Right renal cortex interstitium (tissue), 3 donors: ENCODE measurements around the gene CDKAL1. TPM values are rescaled to one million over a fixed set of nuclear protein-coding genes. Genes with fewer than 3 reads are reported as not detected.

Experiments used
- DNase-seq, 3 donors: peaks; one replicate each; pipeline ENCODE4 v3.0.0-alpha.2; 2013; ENCODE audit warnings: low read depth in 3 of 3, low spot score in 2 of 3
- polyA plus RNA-seq, 3 donors: library from polyadenylated mRNA; unstranded; fragments of 120-200 nt; gene quantifications; one replicate each; pipeline ENCODE4 v1.2.1, GENCODE V29; 2013; ENCODE audit not compliant: insufficient read length in 3 of 3

Gene CDKAL1
- polyA plus RNA-seq, 3 donors = 18.4 to 19.6 (median 19.6) TPM

DNA sequence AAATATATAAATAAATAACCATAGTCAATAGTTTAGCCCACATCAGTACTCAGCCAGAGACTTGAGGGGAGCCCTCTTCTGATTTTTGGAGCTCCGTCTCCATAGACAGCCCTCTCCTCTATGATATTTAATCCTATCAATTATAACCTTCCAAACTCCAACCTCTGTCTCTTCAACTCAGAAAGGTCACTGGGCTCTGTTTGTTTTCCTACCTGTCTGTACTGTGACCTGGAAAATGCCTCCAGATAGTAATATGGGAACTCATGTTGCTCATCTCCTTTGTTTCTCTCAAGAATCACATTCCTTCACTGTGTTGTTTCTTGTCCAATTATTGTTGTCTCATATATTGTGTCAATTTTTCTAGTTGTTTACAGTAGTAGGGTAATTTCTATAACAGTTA, 409.7 kb downstream of the CDKAL1 start:
- no peak for DNase-seq

DNA sequence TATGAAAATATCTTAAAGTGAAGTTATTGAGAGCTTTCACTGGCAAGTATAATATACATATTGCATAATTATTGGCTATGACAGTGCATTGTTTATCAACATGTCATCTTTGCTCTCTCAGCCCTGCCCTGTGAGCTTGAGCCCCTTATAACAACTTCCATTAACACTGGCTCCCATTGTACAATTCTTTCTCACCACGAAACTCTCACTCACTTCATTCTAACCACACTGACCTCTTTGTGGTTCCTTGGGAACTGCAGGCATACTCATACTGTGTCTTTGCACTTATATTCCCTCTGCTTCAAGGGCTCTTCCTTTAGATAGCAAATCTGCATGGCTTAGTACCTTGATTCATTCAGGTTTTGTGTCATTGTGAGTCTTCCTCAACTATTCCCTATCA, 411.8 kb downstream of the CDKAL1 start:
- no peak for DNase-seq

DNA sequence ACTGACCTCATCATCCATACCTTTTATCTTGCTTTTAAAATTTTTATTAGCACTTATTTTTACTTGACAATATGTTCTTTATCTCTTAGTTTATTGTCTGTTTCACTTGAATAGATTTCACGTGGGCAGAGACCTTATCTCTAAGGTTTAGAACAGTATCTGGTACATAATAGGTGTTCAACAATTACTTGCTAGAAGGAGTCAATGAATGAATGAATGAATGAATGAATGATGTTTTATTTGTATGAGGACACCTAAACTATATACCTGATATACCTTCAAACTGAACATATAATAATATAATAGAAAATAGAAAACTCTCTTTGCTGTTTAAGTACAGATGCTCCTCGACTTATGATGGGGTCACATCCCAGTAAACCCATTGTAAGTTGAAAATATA, 412.6 kb downstream of the CDKAL1 start:
- DNase-seq = no peak

DNA sequence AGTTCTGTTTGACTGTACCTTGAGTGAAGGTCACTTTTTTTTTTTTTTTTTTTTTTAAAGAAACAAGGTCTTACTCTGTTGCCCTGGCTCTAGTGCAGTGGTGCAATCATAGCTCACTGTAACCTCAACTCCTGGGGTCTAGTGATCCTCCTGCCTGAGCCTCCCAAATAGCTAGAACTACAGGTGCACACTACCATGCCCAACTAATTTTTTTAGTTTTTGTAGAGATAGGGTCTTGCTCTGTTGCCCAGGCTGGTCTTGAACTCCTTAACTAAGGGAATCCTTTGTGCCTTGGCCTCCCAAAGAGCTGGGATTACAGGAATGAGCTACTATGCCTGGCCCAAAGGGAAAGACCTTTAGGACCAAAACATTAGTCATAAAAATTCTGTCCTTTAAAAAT, 413.7 kb downstream of the CDKAL1 start:
- DNase-seq = no peak

DNA sequence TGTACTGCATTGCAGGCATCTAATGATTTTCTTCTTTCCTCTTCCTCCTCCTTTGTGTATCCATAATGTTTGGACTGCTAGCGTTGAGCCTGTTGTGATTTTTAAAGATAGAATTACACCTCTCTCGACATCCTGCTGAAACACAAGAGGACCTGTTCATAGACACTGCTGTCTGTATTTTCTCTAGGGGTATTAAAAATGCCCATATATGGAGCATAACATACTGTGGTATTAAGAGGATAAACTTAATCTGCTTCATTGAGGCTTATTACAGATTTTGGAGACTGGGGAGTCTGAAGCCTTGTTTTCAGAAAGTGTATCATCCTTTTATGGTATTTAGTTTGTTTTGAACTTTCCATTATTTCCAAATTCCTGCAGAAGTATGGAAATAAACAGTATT, 414.3 kb downstream of the CDKAL1 start:
- DNase-seq = no peak

DNA sequence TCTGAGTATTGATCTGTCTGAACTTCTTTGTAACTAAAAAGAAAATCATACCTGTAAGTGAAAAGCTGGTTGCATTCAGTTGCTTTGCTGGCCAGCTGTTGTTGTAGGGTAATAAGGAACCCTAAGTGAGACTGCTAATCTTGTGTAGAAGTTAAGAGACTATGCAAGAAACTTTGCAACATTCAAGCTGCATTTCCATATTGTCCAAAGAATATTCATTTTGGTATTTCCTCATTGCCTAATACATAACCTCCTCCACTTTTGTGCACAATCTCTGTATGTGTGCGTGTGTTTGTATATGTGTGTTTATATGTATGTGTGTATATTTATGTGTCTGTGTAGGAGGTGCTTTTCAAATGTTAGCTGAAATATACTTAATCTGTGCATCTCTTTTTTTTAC, 414.9 kb downstream of the CDKAL1 start:
- DNase-seq = no peak

DNA sequence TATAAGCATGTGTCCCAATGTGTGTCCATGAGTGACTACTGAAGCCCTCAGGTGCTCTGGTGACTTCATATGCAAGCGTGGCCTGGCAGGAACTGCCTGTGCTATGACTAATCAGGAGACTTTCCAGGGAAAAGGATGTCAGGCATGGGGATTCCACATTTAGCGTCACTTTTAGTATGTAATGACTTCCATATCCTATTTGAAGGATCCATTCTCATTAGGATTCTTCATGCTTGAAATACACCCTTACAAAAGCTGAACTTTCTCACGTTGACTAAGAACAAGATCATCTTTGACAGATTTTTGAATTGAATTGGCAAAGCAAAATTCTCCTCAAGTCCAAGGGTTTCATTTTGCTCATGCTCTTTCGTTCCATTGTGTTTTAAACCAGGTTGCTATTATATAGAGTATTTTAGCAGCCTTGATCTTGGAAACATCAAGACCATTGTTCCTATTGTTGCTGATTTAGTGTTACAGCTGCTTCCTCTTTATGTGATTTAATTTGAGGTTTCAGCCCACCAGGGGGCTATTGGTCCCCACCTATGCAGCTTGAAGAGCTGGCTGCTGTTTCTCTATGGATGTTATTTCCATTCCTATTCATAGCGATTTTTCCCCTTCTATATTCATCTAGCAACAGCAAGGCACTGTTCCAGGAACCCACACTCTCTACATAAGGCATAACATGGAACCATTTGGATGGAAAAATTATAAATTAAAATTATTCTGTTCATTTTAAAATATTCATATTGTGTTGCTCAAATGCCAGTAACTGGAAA, 418.6 kb downstream of the CDKAL1 start:
- DNase-seq = no peak

DNA sequence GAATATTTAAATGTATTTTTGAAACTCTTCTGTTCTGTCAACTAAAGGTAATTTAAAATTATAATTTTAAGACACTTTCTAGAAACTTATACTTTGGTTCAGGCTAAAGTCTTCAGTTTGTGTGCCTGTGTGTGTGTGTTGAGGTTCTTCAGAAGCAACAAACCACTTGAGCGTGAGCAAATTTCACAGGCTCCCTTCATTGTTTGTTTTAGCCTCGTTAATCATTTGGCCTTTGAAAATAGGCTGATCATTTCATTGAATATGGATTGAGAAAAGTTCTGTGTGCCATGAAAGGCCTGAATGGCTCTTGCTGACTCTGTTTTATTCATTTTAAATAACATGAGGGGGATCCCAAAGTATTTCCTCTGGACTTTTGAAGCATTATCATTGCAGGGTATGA, 420.1 kb downstream of the CDKAL1 start:
- DNase-seq = no peak

DNA sequence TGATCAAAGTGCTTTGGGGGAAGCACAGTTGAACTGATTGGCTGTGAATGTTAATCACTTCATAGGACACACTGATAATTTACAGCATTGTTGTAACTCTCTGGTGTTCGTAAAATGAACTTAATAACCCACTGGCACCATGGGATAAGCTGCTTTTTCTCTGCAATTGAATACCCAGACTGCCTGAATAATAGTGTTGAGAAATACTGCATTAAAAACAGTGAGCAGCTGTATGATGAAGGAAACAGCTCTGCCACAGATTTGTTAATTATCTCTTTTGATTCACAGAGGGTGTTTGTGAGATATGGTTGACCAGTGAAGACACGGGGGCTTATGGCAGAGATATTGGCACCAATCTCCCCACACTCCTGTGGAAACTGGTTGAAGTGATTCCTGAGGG, 420.9 kb downstream of the CDKAL1 start:
- DNase-seq = no peak

DNA sequence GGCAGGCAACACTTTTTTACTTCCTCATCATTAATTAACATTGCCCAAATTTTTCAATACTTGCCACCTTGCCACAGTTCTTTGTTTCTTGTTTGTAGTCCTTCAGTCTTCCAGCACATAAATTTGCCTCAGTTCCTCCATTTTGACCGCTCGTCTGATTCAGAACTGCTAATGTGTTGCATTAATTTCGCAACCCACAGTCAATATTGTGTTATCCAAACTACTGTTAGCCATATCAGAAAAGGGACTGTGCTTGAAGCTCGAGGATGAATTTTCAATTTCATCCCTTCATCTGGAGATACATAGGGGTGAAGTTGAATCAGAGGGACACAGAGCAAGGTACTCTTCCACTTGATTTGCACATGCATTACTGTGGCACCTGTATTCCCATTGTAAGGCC, 421.5 kb downstream of the CDKAL1 start:
- no peak for DNase-seq

DNA sequence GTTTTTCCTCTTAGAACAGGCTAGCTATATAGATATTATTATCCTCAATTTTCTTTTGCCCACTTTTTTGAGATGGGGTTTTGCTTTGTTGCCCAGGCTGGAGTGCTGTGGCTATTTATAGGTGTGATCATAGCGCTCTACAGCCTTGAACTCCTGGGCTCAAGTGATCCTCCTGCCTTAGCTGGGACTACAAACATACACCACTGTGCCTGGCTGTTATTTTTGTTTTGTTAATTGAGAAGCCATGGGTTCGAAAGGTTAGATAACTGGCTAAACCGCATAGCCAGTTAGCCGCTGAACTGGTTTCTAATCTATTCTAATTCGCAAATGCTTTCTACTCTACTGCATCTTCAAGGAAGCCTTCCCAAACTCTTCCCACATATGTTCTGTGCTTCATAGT, 425.8 kb downstream of the CDKAL1 start:
- DNase-seq = no peak

DNA sequence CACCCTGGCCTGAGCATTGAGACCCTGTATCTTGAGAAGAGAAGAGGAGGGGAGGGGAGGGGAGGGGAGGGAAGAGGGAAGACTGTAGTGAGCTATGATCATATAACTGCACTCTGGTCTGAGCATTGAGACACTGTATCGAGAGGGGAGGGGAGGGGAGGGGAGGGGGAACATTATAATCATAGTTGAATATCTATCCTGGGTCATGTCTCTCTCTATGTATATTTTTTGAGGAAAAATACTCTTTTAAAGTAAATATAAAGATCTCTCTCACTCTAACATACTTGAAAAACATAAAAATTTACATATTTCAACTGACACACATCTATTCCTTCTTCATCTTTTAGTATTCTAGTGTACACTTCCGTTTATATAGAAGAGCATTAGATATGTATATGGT, 431.0 kb downstream of the CDKAL1 start:
- no peak for DNase-seq

DNA sequence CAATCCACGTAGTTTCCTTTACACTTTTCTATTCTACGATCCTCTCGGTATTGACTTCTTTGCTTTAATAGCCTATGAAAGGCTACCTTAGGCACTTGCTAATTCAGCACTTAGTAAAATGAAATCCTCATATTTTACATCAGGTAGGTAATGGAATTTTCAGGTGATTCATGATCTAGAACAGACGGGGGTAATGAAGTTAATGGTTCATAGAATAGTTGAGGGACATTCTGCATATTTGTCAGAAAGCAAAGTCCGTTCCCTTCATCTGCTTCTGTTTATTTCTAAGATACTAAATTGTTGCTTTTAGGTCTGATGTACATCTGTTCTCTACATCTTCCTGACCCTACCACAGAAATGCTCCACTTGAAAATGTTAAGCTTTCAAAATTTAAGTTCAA, 431.7 kb downstream of the CDKAL1 start:
- no peak for DNase-seq

DNA sequence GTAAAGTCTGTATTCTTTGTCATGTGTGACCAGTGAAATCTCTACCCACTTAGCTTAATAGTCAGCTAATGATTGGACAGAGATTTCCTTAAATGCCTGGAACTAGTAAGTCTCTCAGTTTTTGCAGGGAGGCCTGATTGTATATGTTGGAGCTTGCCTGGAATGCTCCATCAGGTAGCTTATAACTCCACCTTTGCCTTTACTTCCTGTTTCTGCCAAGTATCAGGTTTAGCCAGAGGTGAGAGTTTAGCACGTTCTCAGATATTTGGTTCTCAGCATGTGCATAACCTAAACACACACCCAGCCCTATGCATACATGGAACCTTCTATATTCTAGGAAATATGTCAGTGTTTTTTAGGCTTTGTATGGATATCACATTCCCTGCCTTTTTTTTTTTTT, 435.3 kb downstream of the CDKAL1 start:
- DNase-seq = no peak

DNA sequence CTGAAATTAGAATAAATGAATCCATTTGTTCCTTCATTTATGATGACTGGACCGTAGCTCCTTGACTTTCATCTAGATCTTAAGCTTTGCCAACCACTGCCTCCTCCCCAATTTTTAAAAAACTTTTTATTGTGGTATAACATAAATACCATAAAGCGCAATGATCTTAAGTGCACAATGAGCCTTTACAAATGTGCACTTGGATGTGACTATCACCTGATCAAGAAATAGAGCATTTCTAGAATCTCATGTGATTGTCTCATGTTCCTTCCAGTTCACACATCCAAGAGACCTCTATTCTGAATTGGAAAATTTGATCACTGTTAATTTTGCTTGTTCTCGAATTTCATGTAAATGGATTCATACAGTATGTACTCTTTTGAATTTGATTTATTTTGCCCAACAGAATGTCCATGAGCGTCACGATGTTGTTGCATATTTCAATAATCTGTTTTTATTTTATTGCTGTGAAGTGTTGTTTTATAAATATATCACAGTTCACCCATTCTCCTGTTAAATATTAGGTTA, 442.2 kb downstream of the CDKAL1 start:
- no peak for DNase-seq

DNA sequence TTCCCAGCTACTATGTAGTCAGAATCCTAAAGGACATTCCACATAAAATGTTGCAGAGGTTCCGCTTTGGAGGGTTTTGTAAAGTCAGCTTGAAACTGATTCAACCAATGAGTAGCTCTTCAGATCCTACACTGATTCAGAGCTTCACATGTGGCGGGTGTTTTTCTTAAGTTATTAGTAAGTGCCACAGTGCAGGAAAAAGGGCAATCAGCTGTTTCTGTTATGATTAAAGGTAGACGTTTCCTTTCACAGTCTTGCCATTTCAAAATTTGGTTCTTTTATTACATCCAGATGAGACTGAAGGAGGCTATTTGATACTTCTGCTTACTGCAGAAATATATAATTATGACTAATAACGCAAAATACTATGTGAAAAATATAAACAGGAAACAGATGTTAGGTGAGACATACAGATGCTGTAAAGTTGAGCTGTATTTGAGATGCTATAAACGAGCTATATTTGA, 443.9 kb downstream of the CDKAL1 start:
- DNase-seq = no peak

DNA sequence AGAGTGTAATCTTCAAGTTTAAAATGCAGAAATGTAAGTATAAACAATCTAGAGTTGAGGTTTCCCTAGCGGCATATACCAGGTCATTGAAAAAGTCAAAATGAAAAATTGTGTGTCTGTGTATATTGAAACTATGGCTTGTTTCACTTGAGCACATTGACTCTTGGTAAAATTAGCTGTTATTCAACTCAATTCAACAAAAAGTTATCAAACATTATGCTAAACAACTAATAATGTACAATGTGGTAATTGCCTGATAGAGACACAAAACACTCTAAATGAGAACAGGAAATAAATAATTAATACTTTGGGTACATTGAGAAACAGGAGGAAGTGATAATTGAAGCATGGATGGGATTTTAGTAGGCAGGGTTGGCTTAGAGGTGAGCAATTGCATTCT, 444.8 kb downstream of the CDKAL1 start:
- no peak for DNase-seq

DNA sequence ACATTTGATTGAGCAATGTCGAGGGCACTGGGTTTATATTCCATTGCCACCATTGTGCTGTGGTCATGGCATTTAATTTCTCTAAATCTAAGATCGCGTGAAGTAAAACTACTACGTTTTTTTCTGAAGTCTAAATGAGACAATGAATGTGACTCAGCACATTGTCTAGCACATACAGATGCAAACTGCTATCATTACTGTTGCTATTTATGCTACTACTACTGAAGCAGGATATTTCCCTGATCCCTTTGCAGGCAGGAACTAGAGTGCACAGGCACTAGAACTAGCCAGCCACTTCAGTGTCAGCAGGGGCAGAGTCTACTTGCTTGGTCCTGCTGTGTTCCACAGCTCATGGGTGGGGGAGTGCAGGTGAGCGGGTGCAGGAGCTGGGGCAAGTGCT, 449.7 kb downstream of the CDKAL1 start:
- no peak for DNase-seq

DNA sequence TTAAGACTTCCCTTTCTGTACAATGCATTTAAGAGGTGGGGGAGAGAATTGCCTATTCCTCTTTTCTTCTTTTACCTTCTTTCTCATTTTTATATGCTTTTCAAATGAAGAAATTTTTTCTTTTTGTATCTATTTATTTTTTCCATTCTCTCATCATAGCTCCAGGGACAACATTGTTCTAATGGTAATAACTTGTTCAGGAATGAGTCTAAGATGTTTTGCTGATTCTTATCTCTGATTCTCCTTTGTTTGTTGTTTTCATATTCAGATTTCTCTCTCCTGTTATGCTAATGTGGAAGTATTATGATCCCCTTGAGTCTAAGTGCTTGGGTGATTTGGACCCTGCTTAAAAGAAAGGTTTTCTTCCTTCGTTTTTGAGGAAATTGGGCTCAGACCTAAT, 451.6 kb downstream of the CDKAL1 start:
- no peak for DNase-seq

DNA sequence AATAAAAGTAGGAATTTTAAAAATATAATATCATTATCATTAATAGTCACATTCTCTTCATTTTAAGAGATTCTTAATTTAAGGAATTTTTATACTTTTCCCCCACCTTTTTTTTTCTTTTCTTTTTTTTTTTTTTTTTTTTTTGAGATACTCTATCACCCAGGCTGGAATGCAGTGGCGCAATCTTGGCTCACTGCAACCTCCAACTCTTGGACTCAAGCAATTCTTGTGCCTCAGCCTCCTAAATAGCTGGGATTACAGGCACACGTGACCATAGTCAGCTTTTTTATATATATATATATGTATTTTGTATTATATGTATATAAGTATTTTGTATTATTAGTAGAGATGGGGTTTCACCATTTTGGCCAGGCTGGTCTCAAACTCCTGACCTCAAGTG, 457.7 kb downstream of the CDKAL1 start:
- no peak for DNase-seq

DNA sequence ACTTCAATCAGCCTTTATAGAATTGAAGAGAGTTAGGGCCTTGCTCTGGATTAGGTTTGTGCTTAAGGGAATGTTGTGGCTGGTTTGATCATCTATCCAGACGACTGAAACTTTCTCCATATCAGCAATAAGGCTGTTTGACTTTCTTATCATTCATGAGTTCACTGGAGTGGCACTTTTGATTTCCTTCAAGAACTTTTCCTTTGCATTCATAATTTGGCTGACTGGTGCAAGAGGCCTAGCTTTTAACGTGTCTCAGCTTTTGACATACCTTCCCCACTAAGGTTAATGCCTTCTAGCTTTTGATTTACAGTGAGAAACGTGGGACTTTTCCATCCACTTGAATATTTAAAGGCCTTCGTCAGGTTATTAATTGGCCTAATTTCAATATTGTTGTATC, 461.8 kb downstream of the CDKAL1 start:
- no peak for DNase-seq

DNA sequence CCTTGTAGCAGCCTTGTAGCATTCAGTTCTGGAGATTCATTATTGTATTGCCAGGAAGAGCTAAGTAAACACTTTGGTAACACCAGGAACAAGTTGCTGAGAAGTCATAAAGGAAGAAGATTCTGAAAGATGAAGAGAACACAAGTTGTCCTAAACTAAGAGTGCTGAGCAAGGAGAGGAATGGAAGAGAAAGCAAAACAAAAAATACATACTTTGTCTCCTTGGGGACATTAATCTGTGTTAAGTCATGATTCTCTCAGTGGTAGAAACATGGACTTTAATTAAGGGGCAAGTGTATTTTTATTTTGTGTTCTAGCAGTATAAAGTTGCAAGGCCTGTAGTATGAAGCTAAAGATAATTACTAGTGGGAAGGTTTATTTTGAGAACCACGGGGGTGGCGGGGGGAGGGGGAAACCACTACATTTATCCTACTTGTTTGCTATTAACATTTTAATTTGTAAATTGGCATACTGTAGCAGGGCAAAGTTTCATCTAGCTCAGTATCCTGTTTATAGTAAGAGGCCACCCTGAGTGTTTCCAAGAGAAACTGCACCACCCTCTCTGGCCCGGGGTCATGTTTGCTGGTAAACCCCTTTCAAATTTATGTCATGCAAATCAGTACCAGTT, 463.0 kb downstream of the CDKAL1 start:
- no peak for DNase-seq
